H1 (cell line): ENCODE results near the gene P3H2. TPM values are rescaled to one million over a fixed set of nuclear protein-coding genes. Genes with fewer than 3 reads are reported as not detected.
A peak's percentile ranks its signal among the peaks of the same experiment; 100 is the strongest.

Experiments used
- CTCF ChIA-PET: fragments of 300-600 bp; sonication (Branson Sonifier 250); formaldehyde crosslinking; loops from one replicate; lab custom pipeline; 2021; ENCODE audit not compliant: partially characterized antibody; lab: Charles Lee
- POLR2A ChIA-PET: fragments of 300-600 bp; sonication (Branson Sonifier 250); formaldehyde crosslinking; loops from one replicate; lab custom pipeline; 2021; ENCODE audit warnings: inconsistent platforms; ENCODE audit not compliant: partially characterized antibody; lab: Charles Lee
- DNase-seq, 2 experiments: peaks; one replicate each; pipeline versions ENCODE4 v3.0.0 to v3.0.0-alpha.2; 2010 to 2022; ENCODE audit warnings: low spot score in 2 of 2, low read depth in 1 of 2, mixed read lengths in 1 of 2
- FAIRE-seq: peaks from 2 replicates; lab custom pipeline; 2011; peaks lifted over from hg19 to GRCh38; lab: Jason Lieb, UNC
- H2AFZ ChIP-seq: 2 replicates; pipeline ENCODE4 v1.8.1; 2012; ENCODE audit warnings: low read length, inconsistent platforms
- H2AK5ac ChIP-seq: 2 replicates; pipeline ENCODE4 v1.6.1; 2013; ENCODE audit warnings: low read depth, low read length
- H2BK120ac ChIP-seq: replicated peaks from 2 replicates; pipeline ENCODE3; 2013; ENCODE audit warnings: low read depth, low read length, inconsistent platforms
- H2BK12ac ChIP-seq: 2 replicates; pipeline ENCODE4 v1.6.1; 2013; ENCODE audit warnings: low read depth, low read length
- H2BK15ac ChIP-seq: 2 replicates; pipeline ENCODE4 v1.6.1; 2013; ENCODE audit warnings: low read length
- H2BK20ac ChIP-seq: 2 replicates; pipeline ENCODE4 v1.6.1; 2013; ENCODE audit warnings: low read length
- H2BK5ac ChIP-seq: 2 replicates; pipeline ENCODE4 v1.6.1; 2013; ENCODE audit warnings: low read depth, low read length
- H3K14ac ChIP-seq: 2 replicates; pipeline ENCODE4 v1.6.1; 2013; ENCODE audit warnings: inconsistent platforms; ENCODE audit not compliant: insufficient read length
- H3K18ac ChIP-seq: 2 replicates; pipeline ENCODE4 v1.6.1; 2013; ENCODE audit warnings: low read length; ENCODE audit errors: extremely low read depth
- H3K23ac ChIP-seq: 2 replicates; pipeline ENCODE4 v1.6.1; 2013; ENCODE audit warnings: inconsistent platforms; ENCODE audit not compliant: insufficient read length
- H3K23me2 ChIP-seq: 2 replicates; pipeline ENCODE4 v1.6.1; 2013; ENCODE audit warnings: low read depth, low read length
- H3K27ac ChIP-seq: 2 replicates; pipeline ENCODE4 v1.6.1; 2011; ENCODE audit warnings: low read depth, low read length, inconsistent platforms
- H3K27me3 ChIP-seq, 4 experiments: replicated peaks in 1 of 4; 1 replicate in 1 of 4; 2 replicates in 3 of 4; pipeline versions ENCODE4 v1.6.1 to v1.8.1; 2011 to 2013; ENCODE audit warnings: low read length in 3 of 4, mild to moderate bottlenecking in 3 of 4, inconsistent platforms in 2 of 4, mixed read lengths in 2 of 4, moderate library complexity in 1 of 4; ENCODE audit not compliant: control insufficient read depth in 3 of 4, insufficient read depth in 3 of 4; ENCODE audit errors: extremely low read depth in 1 of 4
- H3K36me3 ChIP-seq, 4 experiments: 2 replicates each; pipeline versions ENCODE4 v1.6.1 to v1.8.1; 2011 to 2013; ENCODE audit warnings: mild to moderate bottlenecking in 4 of 4, low read length in 3 of 4, moderate library complexity in 2 of 4, control low read depth in 1 of 4, inconsistent platforms in 1 of 4; ENCODE audit not compliant: insufficient read depth in 4 of 4, control insufficient read depth in 2 of 4
- H3K4ac ChIP-seq: replicated peaks from 2 replicates; pipeline ENCODE3; 2013; ENCODE audit warnings: low read length, low read depth, mixed read lengths, inconsistent platforms; ENCODE audit not compliant: insufficient read length
- H3K4me1 ChIP-seq, 4 experiments: replicated peaks in 1 of 4; 1 replicate in 1 of 4; 2 replicates in 3 of 4; pipeline versions ENCODE4 v1.6.1 to v1.8.1; 2011 to 2013; ENCODE audit warnings: low read length in 3 of 4, inconsistent platforms in 2 of 4, mixed read lengths in 1 of 4; ENCODE audit not compliant: insufficient read depth in 4 of 4, control insufficient read depth in 3 of 4
- H3K4me2 ChIP-seq, 2 experiments: 2 replicates each; pipeline versions ENCODE4 v1.6.1 to v1.8.1; 2011 to 2013; ENCODE audit warnings: low read depth in 2 of 2, low read length in 2 of 2, control low read depth in 1 of 2, inconsistent platforms in 1 of 2, mild to moderate bottlenecking in 1 of 2; ENCODE audit not compliant: insufficient read depth in 1 of 2
- H3K4me3 ChIP-seq, 4 experiments: fragments of 200-600, 300-600 bp in 1 of 4; sonication (generic), shearing (Covaris generic), sonication (Bioruptor Twin) in 1 of 4; 2 replicates each; pipeline versions ENCODE4 v1.5.1 to v1.8.1; 2011 to 2016; ENCODE audit warnings: low read length in 4 of 4, low read depth in 3 of 4, control low read depth in 2 of 4, inconsistent platforms in 2 of 4, mild to moderate bottlenecking in 2 of 4, mixed read lengths in 1 of 4, moderate library complexity in 1 of 4; ENCODE audit not compliant: insufficient read depth in 2 of 4; ENCODE audit errors: extremely low read depth in 1 of 4
- H3K56ac ChIP-seq: replicated peaks from 2 replicates; pipeline ENCODE3; 2013; ENCODE audit warnings: low read depth, mild to moderate bottlenecking, mixed read lengths, low read length, inconsistent platforms; ENCODE audit not compliant: insufficient read length
- H3K79me1 ChIP-seq: 2 replicates; pipeline ENCODE4 v1.6.1; 2013; ENCODE audit warnings: low read depth, low read length, control low read depth
- H3K79me2 ChIP-seq, 2 experiments: 2 replicates each; pipeline versions ENCODE4 v1.6.1 to v1.8.1; 2012 to 2013; ENCODE audit warnings: low read length in 2 of 2, mild to moderate bottlenecking in 2 of 2, inconsistent platforms in 1 of 2; ENCODE audit not compliant: insufficient read depth in 2 of 2, control insufficient read depth in 1 of 2
- H3K9ac ChIP-seq, 4 experiments: replicated peaks in 1 of 4; 1 replicate in 1 of 4; 2 replicates in 3 of 4; pipeline versions ENCODE4 v1.6.1 to v1.8.1; 2011 to 2013; ENCODE audit warnings: low read depth in 3 of 4, low read length in 3 of 4, control low read depth in 2 of 4, mild to moderate bottlenecking in 2 of 4, moderate library complexity in 2 of 4, inconsistent platforms in 1 of 4; ENCODE audit errors: extremely low read depth in 1 of 4
- H3K9me3 ChIP-seq, 2 experiments: 2 replicates each; pipeline versions ENCODE4 v1.6.1 to v1.8.1; 2012 to 2013; ENCODE audit warnings: mild to moderate bottlenecking in 2 of 2, moderate library complexity in 2 of 2, control low read depth in 1 of 2, inconsistent platforms in 1 of 2, low read depth in 1 of 2, low read length in 1 of 2, mixed read lengths in 1 of 2; ENCODE audit not compliant: insufficient read depth in 2 of 2
- H4K20me1 ChIP-seq, 2 experiments: replicated peaks in 1 of 2; 2 replicates each; pipeline versions ENCODE3 to v1.8.1; 2011 to 2013; ENCODE audit warnings: inconsistent platforms in 2 of 2, low read length in 2 of 2, mild to moderate bottlenecking in 1 of 2; ENCODE audit not compliant: insufficient read depth in 2 of 2, control insufficient read depth in 1 of 2
- H4K5ac ChIP-seq: 2 replicates; pipeline ENCODE4 v1.6.1; 2013; ENCODE audit warnings: low read length, low read depth, mixed read lengths, inconsistent platforms; ENCODE audit not compliant: insufficient read length
- H4K8ac ChIP-seq: 2 replicates; pipeline ENCODE4 v1.8.0; 2013; ENCODE audit warnings: mild to moderate bottlenecking, moderate library complexity, low read length, inconsistent platforms; ENCODE audit not compliant: insufficient read depth; ENCODE audit errors: extremely low read depth
- H4K91ac ChIP-seq: replicated peaks from 2 replicates; pipeline ENCODE3; 2013; ENCODE audit warnings: low read length, mixed read lengths, inconsistent platforms; ENCODE audit not compliant: insufficient read length
- CEBPB ChIP-seq: IDR thresholded peaks from 2 replicates; pipeline ENCODE4 v1.6.1; 2012; ENCODE audit warnings: low read depth, low read length
- EZH2 ChIP-seq: fragments of 200-600 bp; sonication (generic); IDR thresholded peaks from 2 replicates; pipeline ENCODE4 v1.7.1; 2012; ENCODE audit warnings: low read depth, mild to moderate bottlenecking, moderate library complexity, low read length, inconsistent platforms; ENCODE audit not compliant: severe bottlenecking
- WGBS, 2 experiments: shearing (Covaris generic) in 1 of 2; methylation state at CpG; one replicate each; pipeline versions ENCODE4 v1.1.6 to v1.1.7; 2013 to 2015; ENCODE audit warnings: low lambda C conversion rate in 2 of 2, mixed read lengths in 2 of 2, inconsistent platforms in 1 of 2, low coverage in 1 of 2, missing lambda C conversion rate in 1 of 2; ENCODE audit not compliant: insufficient replicate concordance in 2 of 2, insufficient coverage in 1 of 2, insufficient read length in 1 of 2; ENCODE audit errors: extremely low coverage in 1 of 2, missing lambda C conversion rate in 1 of 2; 5-methylcytosine and 5-hydroxymethylcytosine counted together
- polyA plus RNA-seq, 7 experiments: library from polyadenylated mRNA; depleted of rRNA in 3 of 7; stranded (reverse) in 5 of 7; unstranded in 2 of 7; fragments of >200 nt in 5 of 7; fragments of 200-250 nt in 2 of 7; gene quantifications; 1 replicate in 5 of 7; 2 replicates in 1 of 7; 4 replicates in 1 of 7; pipeline versions ENCODE4 v1.2.1 to v1.2.3, GENCODE V29; 2011 to 2013; ENCODE audit warnings: missing spikeins in 2 of 7, mixed read lengths in 2 of 7
- total RNA-seq: library from RNA; stranded (reverse); fragmentation: NEBNext Ultra II Directional; extraction: Animal tissue kit (Norgen Biotek cat#: 25700); gene quantifications from 2 replicates; pipeline ENCODE4 v1.2.1, GENCODE V29; 2021

P3H2 gene
- total and polyA plus RNA-seq, 2 of the 8 experiments (the other 6 are each of a cell fraction or from before 2014, with no cell fraction given), result 40.5 to 60.4 TPM

GRCh38 chr3:190038050-190038933 lies 82.4 kb downstream of the P3H2 start:
- Histone ChIP-seq H3K9me3 (no peaks in the 10 kb centered on the region), H3K27me3 (no peaks in the 10 kb centered on the region), H3K4me1 (peaks cover 0 to 31% (median 16%) of the 10 kb centered on the region in 4 experiments), H4K5ac (no peak overlapping the region), H2BK5ac (no peak overlapping the region), H2BK12ac (no peak overlapping the region), H4K20me1 (no peaks in the 10 kb centered on the region), H3K79me2 (peaks cover 0 to 51% of the 10 kb centered on the region in 2 experiments; a peak in 2 of 4 replicates), H2BK120ac (no peak overlapping the region), H3K4me3 (no peak overlapping the region), H4K8ac (no peak overlapping the region), H3K27ac (no peak overlapping the region), H2BK15ac (no peak overlapping the region), H2BK20ac (no peak overlapping the region), H2AK5ac (no peak overlapping the region; the same call in 1 of the 2 replicates), H3K79me1 (no peaks in the 10 kb centered on the region), H3K23ac (no peak overlapping the region), H3K56ac (no peak overlapping the region), H3K4me2 (no peak overlapping the region), H3K18ac (no peak overlapping the region), H3K14ac (no peak overlapping the region), H3K23me2 (no peaks in the 10 kb centered on the region), H3K4ac (no peak overlapping the region), H2AFZ (no peak overlapping the region), H3K9ac (no peak overlapping the region), H3K36me3 (no peaks in the 10 kb centered on the region), H4K91ac (no peak overlapping the region)
- DNase-seq, result no peak
- 87% methylated on average over 6 of the region's 6 CpGs; no CpG with 5 or more reads in 1 of the 2 experiments for WGBS, 2 experiments
- FAIRE-seq, result no peak
- peak; percentile 65 for TF ChIP-seq CEBPB
- no peak for TF ChIP-seq EZH2
- CTCF ChIA-PET, result interaction anchor here (1.7 kb wide), 1 partner anchor 77 kb away, joined by 8 read pairs; no protein-coding TSS in a partner anchor
- POLR2A ChIA-PET, result interaction anchor here (0.9 to 1.0 kb wide), 2 partner anchors 26 to 183 kb away, joined by 3 read pairs; no protein-coding TSS in a partner anchor
